Fibroblast of villous mesenchyme (primary cell): ENCODE data around the gene SPTB. TPM values are rescaled to one million over a fixed set of nuclear protein-coding genes. Genes with fewer than 3 reads are reported as not detected.

Experiments
- DNase-seq: peaks from one replicate; pipeline ENCODE4 v3.0.0-alpha.2; 2010; ENCODE audit warnings: low read depth
- H3K4me3 ChIP-seq: 2 replicates; pipeline ENCODE4 v1.5.1; 2011; ENCODE audit warnings: low read depth, mild to moderate bottlenecking, low read length
- CTCF ChIP-seq: IDR thresholded peaks from 2 replicates; pipeline ENCODE4 v1.5.1; 2012; ENCODE audit warnings: low read depth, mild to moderate bottlenecking, low read length; ENCODE audit not compliant: insufficient read depth
- total RNA-seq: library from RNA; depleted of rRNA; stranded (reverse); fragments of >200 nt; gene quantifications from 2 replicates; pipeline ENCODE4 v1.2.3, GENCODE V29; 2012

The SPTB gene
- total RNA-seq, 1 donor = under 0.01 TPM

DNA sequence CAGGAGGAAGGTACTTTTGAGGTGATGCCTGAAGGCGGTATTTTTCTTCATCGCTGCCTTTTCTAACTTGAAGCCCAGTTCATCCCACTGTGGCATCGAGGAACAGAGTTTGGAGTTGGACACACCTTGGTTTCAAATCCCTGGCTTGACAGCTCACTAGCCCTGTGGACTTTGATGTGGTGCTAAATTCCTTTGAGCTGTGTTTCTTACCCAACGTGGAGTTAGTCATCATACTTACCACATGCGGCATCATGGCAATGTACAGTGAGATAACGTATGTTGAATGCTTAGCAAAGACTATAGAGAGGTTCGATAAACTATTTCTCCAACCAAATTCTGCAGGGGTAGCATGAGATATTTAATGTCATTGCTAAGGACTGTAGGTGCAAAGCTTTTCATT, 172.0 kb downstream of the SPTB start:
- H3K4me3 ChIP-seq = no peak overlapping the region
- no peak for TF ChIP-seq CTCF
- peak; percentile 89 for DNase-seq

DNA sequence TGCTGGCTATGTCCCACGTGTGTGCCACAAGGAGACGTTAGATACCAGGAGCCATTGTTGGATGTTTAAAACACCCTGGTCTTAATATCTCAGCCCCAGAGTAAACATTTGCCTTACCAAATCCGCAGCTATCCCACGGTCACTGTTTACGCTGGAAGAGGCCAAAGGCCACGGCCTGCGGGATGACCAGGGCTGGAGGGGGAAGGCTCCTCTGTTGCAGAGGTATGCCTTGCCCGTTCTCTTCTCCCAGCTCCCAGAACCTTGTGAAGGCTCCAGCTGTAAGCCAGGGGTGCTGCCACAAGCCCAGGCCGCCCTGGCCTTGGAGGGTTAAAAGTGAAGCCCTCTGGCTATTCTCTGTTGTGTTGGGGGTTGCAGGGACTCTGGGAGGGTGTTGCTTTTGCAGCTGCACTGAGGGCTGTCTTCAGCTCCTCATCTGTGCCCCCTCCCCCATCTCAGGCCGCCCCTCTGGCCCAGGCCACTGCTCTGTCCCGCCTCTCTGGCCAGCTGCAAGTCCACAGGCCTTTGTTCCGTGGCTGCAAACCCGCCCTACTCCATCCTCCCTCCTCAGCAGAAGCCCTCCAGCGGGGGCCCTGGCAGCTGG, 173.0 kb downstream of the SPTB start:
- peak overlapping the region; percentile 7 for H3K4me3 ChIP-seq
- DNase-seq = peak; percentile 96
- no peak for TF ChIP-seq CTCF

DNA sequence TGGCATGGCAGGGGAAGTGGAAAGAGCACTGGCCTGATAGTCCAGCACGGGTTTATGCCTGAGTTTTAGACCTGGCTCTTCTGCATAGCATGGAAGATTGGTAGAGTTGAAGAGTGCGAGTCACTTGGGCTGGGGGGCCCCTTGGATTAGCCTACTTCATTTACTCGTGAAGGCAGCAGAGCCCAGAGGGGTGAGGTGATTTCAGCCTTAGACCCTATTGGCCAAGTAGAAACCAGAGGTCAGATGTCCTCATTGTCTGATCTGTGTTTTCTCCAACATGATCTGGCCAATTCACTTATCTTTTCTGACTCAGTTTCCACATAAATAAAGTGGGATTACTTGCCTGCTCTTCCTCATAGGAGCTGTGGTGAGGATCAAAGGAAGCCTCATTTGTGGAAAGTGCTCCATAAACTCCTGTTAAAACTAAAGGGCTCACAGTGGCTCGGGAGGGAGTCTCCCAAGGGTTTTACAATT, 173.6 kb downstream of the SPTB start:
- H3K4me3 ChIP-seq = peak overlapping the region; percentile 89
- DNase-seq = no peak
- no peak for TF ChIP-seq CTCF

DNA sequence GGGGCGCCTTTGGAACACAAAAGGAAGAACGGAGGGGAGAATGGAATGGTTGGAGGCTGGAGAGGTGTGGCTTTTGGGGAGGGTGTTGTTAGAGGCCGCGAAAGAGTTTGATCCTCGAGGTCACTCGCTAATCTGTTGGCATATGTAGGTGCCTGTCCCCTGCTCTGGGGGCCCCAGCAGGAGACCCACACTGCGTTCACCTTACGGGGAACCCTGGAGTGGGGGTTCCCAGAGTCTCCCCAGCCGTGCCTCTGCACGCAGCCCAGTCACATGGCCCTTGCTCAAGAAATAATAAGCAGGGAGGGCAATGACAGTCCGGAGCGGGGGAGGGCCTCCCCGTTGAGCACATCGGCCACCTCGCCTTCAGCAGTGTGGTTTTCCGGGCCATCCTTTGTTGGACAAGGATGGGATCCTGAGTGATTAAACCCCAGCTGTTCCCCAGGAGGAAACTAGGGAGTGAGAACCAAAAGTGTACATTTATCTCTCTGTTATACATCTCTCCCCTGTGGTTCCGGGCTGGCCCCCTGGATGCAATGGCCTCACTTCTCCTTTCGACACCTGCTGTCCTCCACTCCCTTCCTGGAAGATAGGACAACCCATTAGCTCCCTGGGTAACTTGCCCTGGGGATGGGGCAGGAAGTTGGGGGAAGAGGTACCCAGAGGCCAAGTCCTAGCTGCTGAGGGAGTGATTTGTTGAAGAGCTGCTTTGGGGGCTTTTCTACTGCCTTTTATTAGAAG, 174.2 kb downstream of the SPTB start:
- peak; percentile 63 for DNase-seq
- peak overlapping the region; percentile 89 for H3K4me3 ChIP-seq
- no peak for TF ChIP-seq CTCF

DNA sequence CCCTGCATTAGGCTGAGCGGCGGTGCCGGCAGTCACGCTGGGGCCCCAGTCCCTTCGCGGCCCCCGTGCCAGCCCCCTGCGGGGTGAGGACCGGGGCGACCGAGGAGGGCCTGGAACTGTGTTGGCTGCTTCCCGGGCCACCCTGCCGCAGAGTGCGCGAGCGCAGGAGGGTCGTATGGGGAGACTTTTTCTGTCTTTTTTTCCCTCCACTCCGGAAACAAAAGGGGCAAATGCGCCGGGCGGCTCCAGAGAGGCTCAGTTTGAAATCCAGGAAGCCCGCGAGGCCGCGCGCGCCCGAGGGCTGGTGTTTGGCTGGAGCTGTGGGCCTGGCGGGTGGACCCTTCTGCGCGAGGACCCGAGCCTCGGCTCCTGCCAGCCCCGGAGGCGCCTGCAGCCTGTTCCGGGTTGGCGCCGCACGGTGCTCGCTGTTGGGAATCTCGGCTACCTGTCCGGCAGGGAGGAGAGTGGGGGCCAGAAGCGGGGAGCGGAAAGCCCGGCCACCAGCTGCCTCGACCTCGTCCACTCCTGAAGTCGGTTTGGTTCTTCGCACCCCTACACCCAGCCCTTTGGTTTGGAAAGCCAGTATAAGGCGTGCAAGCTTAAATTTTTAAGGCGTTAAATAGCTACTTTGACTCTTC, 174.8 kb downstream of the SPTB start:
- peak overlapping the region; percentile 89 for H3K4me3 ChIP-seq
- TF ChIP-seq CTCF = no peak
- no peak for DNase-seq

DNA sequence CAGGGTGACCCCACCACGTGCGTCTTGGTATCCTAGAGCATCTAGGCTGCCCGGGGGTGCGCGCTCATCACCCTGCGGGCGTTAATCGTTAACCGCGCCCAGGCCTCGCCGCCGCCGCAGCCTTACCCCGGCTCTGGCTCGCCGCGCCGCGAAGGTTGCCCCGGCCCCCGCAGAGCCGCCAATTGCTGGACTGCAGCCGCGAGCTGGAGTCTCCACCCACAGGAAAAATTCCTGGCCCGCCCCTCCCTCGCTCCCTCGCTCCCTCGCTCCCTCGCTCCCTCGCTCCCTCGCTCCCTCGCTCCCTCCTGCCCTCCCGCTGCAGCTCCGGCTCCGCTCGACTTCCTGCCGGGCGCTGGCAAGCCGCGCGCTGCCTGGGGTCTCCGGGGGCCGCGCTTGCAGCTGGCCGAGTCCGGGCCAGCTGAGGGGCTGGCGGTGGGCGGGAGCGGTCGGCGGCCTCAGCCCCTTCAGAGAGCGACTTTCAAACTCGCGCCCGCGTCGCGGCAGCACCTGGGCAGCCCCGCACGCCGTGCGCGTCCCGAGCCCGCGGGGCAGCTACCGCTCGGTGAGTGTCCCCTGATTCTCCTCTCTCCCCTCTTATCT, 175.5 kb downstream of the SPTB start, which contains the start of gene PLEKHG3:
TSS of gene PLEKHG3 (plus strand) at position 282 of the 600 bp plus-strand sequence. CDS start 23,208 bp downstream, outside the sequence.
- DNase-seq = peak; percentile 85
- TF ChIP-seq CTCF = no peak
- H3K4me3 ChIP-seq = peak within 1 kb of the TSS; percentile 89
